Measurements from ENCODE around the gene PERM1. TPM values are rescaled to one million over a fixed set of nuclear protein-coding genes. Genes with fewer than 3 reads are reported as not detected.

Gene PERM1
- total RNA-seq, 1 donor from 2014 or later, result not detected

- CTCF ChIA-PET, result no interaction called here
- Mint-ChIP-seq H3K27ac (no peak overlapping the region), H3K4me3 (no peak overlapping the region), H3K27me3 (peaks cover 18% of the 10 kb centered on the region), H3K4me1 (peaks cover 11% of the 10 kb centered on the region), H3K9me3 (no peaks in the 10 kb centered on the region), H3K36me3 (ENCODE audit: low read depth) (peaks cover 25% of the 10 kb centered on the region)
- TF ChIP-seq, protein P1, sequence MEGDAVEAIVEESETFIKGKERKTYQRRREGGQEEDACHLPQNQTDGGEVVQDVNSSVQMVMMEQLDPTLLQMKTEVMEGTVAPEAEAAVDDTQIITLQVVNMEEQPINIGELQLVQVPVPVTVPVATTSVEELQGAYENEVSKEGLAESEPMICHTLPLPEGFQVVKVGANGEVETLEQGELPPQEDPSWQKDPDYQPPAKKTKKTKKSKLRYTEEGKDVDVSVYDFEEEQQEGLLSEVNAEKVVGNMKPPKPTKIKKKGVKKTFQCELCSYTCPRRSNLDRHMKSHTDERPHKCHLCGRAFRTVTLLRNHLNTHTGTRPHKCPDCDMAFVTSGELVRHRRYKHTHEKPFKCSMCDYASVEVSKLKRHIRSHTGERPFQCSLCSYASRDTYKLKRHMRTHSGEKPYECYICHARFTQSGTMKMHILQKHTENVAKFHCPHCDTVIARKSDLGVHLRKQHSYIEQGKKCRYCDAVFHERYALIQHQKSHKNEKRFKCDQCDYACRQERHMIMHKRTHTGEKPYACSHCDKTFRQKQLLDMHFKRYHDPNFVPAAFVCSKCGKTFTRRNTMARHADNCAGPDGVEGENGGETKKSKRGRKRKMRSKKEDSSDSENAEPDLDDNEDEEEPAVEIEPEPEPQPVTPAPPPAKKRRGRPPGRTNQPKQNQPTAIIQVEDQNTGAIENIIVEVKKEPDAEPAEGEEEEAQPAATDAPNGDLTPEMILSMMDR (IDR thresholded peaks at IDR 0.05), result no peak
- intact Hi-C loops (cut with micrococcal nuclease), result loop anchor here (5.0 kb wide), 1 partner anchor 35 kb away; no protein-coding TSS in a partner anchor
- DNase-seq, result no peak
- ATAC-seq (ENCODE audit: low read depth), result no peak
- POLR2A ChIA-PET, result interaction anchor here (0.6 to 1.2 kb wide), 4 partner anchors 24 to 433 kb away, joined by 3 to 6 read pairs (median 4); partner anchors contain the start of genes AURKAIP1 and PLEKHN1
These were observed 39.5 kb downstream of the PERM1 start for GRCh38 chr1:942411-942821.

- intact Hi-C loops (cut with micrococcal nuclease), result loop anchor here (5.0 kb wide), 1 partner anchor 34 kb away; no protein-coding TSS in a partner anchor
- no peaks in the 10 kb centered on the region for H3K9me3 Mint-ChIP-seq
- DNase-seq, result peak; percentile 41
- H3K4me1 Mint-ChIP-seq, result peaks cover 11% of the 10 kb centered on the region
- peak; percentile 33 for ATAC-seq (ENCODE audit: low read depth)
- no peak overlapping the region for H3K27ac Mint-ChIP-seq
- TF ChIP-seq, protein P1 (IDR thresholded peaks at IDR 0.05), result no peak
- CTCF ChIA-PET, result no interaction called here
- peaks cover 19% of the 10 kb centered on the region for H3K27me3 Mint-ChIP-seq
- peak overlapping the region; percentile 80 for H3K4me3 Mint-ChIP-seq
- POLR2A ChIA-PET, result interaction anchor here (0.5 to 1.2 kb wide), 5 partner anchors 25 to 563 kb away, joined by 3 to 6 read pairs (median 4); partner anchors contain the start of genes AURKAIP1 and PLEKHN1
- H3K36me3 Mint-ChIP-seq (ENCODE audit: low read depth), result peaks cover 19% of the 10 kb centered on the region
These were observed 40.1 kb downstream of the PERM1 start for GRCh38 chr1:941588-942383.

GRCh38 chr1:941015-941587, 40.8 kb downstream of the PERM1 start:
- peaks cover 21% of the 10 kb centered on the region for H3K27me3 Mint-ChIP-seq
- no peak for ATAC-seq (ENCODE audit: low read depth)
- POLR2A ChIA-PET, result interaction anchor here (0.5 to 1.5 kb wide), 3 partner anchors 15 to 564 kb away, joined by 3 to 5 read pairs (median 4); partner anchors contain the start of gene AURKAIP1
- TF ChIP-seq, protein P1 (IDR thresholded peaks at IDR 0.05), result no peak
- H3K4me1 Mint-ChIP-seq, result peaks cover 11% of the 10 kb centered on the region
- no peaks in the 10 kb centered on the region for H3K9me3 Mint-ChIP-seq
- intact Hi-C loops (cut with micrococcal nuclease), result loop anchor here (5.0 kb wide), 1 partner anchor 34 kb away; no protein-coding TSS in a partner anchor
- no peak overlapping the region for H3K27ac Mint-ChIP-seq
- H3K4me3 Mint-ChIP-seq, result peak overlapping the region; percentile 80
- DNase-seq, result no peak
- CTCF ChIA-PET, result interaction anchor here (1.0 to 1.3 kb wide), 2 partner anchors 17 to 39 kb away, joined by 3 read pairs; partner anchors contain the start of gene NOC2L
- H3K36me3 Mint-ChIP-seq (ENCODE audit: low read depth), result peaks cover 15% of the 10 kb centered on the region

DNA sequence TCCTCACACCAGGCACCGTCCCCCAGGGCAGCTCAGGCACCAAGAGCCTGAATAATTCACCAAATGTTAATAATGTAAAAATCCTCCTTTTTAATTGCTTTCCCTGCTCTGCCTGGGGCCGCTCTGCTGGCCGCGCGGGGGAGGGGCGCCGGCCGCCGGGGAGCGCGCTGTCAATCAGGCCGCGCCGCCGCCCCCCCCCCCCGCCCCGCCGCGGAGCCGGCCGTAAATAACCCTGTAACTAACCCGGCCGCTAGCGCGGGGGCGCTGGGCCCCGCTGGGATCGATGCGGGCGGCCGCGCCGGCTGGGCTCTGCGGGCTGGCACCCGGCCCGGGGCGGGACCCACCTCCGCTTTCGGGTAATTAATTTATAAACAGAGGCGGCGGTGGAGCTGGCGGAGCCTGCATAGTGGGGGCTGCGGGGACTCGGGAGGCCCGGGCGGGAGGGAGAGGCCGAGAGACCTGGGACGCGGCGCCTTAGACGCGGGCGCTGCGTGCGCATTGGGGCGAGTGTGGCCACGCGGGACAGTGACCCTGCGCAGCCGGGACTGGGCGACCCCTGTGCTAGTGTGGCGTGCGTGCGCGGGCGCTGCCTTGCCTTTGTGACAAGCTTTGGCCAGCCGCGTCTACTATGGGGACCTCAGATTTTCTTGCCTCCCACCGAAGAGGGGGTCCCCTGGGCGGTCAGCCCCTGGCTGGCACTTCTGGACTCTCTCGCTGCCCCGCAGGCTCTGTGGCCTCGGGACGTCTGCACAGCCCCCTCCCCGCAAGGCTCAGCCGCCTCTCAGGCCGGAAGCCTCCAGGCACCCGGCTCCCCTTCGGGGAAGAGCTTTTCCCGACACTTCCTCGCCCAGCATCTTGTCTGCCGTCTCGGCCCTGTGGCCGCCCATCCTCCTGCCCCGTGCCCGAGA, 41.5 kb downstream of the PERM1 start:
- no peaks in the 10 kb centered on the region for H3K9me3 Mint-ChIP-seq
- intact Hi-C loops (cut with micrococcal nuclease), result loop anchor here (5.0 kb wide), 1 partner anchor 33 kb away; no protein-coding TSS in a partner anchor
- no peak overlapping the region for H3K27ac Mint-ChIP-seq
- ATAC-seq (ENCODE audit: low read depth), result peak; percentile 29
- POLR2A ChIA-PET, result interaction anchor here (0.6 to 1.5 kb wide), 3 partner anchors 16 to 968 kb away, joined by 3 to 7 read pairs (median 5); partner anchors contain the start of gene AURKAIP1
- H3K4me1 Mint-ChIP-seq, result peaks cover 11% of the 10 kb centered on the region
- DNase-seq, result peak; percentile 46
- TF ChIP-seq, protein P1 (IDR thresholded peaks at IDR 0.05), result no peak
- CTCF ChIA-PET, result interaction anchor here (0.7 to 1.3 kb wide), 3 partner anchors 11 to 39 kb away, joined by 3 read pairs; partner anchors contain the start of gene NOC2L
- H3K36me3 Mint-ChIP-seq (ENCODE audit: low read depth), result peaks cover 8% of the 10 kb centered on the region
- peaks cover 26% of the 10 kb centered on the region for H3K27me3 Mint-ChIP-seq
- peak overlapping the region; percentile 80 for H3K4me3 Mint-ChIP-seq
